OCI-LY1 (cell line): ENCODE measurements around the gene KCTD19.

Source experiments
- H2AFZ ChIP-seq: fragments of 200-600 bp; sonication (generic), shearing (Covaris generic); 2 replicates; pipeline ENCODE4 v1.6.0; 2014; ENCODE audit warnings: antibody characterized with exemption, mild to moderate bottlenecking, low read length
- H3F3A ChIP-seq: fragments of 200-600 bp; sonication (generic), shearing (Covaris generic); 2 replicates; pipeline ENCODE4 v1.6.0; 2014; ENCODE audit warnings: mild to moderate bottlenecking, antibody characterized with exemption, low read length, moderate library complexity; ENCODE audit not compliant: insufficient read depth
- H3K27ac ChIP-seq: fragments of 200-600 bp; sonication (generic); 2 replicates; pipeline ENCODE4 v1.5.1; 2014; ENCODE audit warnings: low read length, mixed run types, mild to moderate bottlenecking, low read depth; ENCODE audit not compliant: poor library complexity, severe bottlenecking
- H3K27me3 ChIP-seq: fragments of 200-600 bp; sonication (generic); 2 replicates; pipeline ENCODE4 v1.6.0; 2014; ENCODE audit warnings: antibody characterized with exemption, mild to moderate bottlenecking, low read length, moderate library complexity; ENCODE audit not compliant: insufficient read depth
- H3K36me3 ChIP-seq: fragments of 200-600 bp; sonication (generic); 2 replicates; pipeline ENCODE4 v1.6.1; 2014; ENCODE audit warnings: mild to moderate bottlenecking, antibody characterized with exemption, low read length, moderate library complexity, mixed read lengths; ENCODE audit not compliant: insufficient read depth
- H3K4me1 ChIP-seq: fragments of 200-600 bp; sonication (generic); 2 replicates; pipeline ENCODE4 v1.5.1; 2014; ENCODE audit warnings: mild to moderate bottlenecking, low read length, moderate library complexity; ENCODE audit not compliant: insufficient read depth, severe bottlenecking
- H3K4me2 ChIP-seq: fragments of 200-600 bp; sonication (generic), shearing (Covaris generic); 2 replicates; pipeline ENCODE4 v1.6.1; 2014; ENCODE audit warnings: low read length
- H3K4me3 ChIP-seq: fragments of 200-600 bp; sonication (generic); 2 replicates; pipeline ENCODE4 v1.5.1; 2014; ENCODE audit warnings: low read length, low read depth, mild to moderate bottlenecking, mixed read lengths; ENCODE audit not compliant: poor library complexity, severe bottlenecking
- H3K79me2 ChIP-seq: fragments of 200-600 bp; shearing (Covaris generic); 2 replicates; pipeline ENCODE4 v1.6.1; 2016; ENCODE audit warnings: mixed run types, low read length, mixed read lengths; ENCODE audit not compliant: insufficient read depth
- H3K9ac ChIP-seq: fragments of 200-600 bp; sonication (generic), shearing (Covaris generic); 2 replicates; pipeline ENCODE4 v1.6.1; 2014; ENCODE audit warnings: mild to moderate bottlenecking, low read length, mixed read lengths
- H3K9me2 ChIP-seq: fragments of 200-600 bp; sonication (generic), shearing (Covaris generic); 2 replicates; pipeline ENCODE4 v1.6.1; 2014; ENCODE audit warnings: low read depth, mild to moderate bottlenecking, low read length, mixed read lengths
- H3K9me3 ChIP-seq: fragments of 200-600 bp; shearing (Covaris generic); 2 replicates; pipeline ENCODE4 v1.6.1; 2014; ENCODE audit warnings: low read length, mixed read lengths
- H4K20me1 ChIP-seq: fragments of 200-600 bp; sonication (generic), shearing (Covaris generic); 2 replicates; pipeline ENCODE4 v1.6.0; 2016; ENCODE audit warnings: mild to moderate bottlenecking, low read length; ENCODE audit not compliant: insufficient read depth
- EZH2 ChIP-seq: fragments of 200-600 bp; sonication (generic), shearing (Covaris generic); IDR thresholded peaks from 2 replicates; pipeline ENCODE4 v1.8.0; 2017; ENCODE audit warnings: borderline replicate concordance, mixed run types, mild to moderate bottlenecking, antibody characterized with exemption, low read length, moderate library complexity, mixed read lengths
- TF ChIP-seq, protein P1 (sequence below): fragments of 200-600 bp; sonication (generic), shearing (Covaris generic); IDR thresholded peaks from 2 replicates; pipeline ENCODE4 v1.5.1; 2017; ENCODE audit warnings: mild to moderate bottlenecking, antibody characterized with exemption, low read length, moderate library complexity, mixed read lengths

KCTD19 gene

DNA sequence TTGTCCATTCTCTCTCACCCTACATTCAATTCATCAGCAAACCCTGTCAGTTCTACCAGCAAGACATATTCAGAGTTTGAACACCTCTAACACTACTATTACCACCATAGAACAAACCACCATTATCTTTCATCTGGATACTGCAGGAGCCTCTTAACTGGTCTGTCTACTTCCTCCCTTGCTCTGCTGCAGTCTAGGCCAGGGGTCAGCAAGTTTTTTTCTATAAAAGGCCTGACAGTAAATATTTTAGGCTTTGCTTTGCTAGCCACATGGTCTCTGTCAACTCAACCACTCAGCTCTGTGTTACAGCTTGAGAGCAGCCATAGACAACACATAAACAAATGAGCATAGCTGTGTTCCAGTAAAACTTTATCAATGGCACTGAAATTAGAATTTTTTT is 13.8 kb downstream of the KCTD19 start:
- TF ChIP-seq, protein P1, sequence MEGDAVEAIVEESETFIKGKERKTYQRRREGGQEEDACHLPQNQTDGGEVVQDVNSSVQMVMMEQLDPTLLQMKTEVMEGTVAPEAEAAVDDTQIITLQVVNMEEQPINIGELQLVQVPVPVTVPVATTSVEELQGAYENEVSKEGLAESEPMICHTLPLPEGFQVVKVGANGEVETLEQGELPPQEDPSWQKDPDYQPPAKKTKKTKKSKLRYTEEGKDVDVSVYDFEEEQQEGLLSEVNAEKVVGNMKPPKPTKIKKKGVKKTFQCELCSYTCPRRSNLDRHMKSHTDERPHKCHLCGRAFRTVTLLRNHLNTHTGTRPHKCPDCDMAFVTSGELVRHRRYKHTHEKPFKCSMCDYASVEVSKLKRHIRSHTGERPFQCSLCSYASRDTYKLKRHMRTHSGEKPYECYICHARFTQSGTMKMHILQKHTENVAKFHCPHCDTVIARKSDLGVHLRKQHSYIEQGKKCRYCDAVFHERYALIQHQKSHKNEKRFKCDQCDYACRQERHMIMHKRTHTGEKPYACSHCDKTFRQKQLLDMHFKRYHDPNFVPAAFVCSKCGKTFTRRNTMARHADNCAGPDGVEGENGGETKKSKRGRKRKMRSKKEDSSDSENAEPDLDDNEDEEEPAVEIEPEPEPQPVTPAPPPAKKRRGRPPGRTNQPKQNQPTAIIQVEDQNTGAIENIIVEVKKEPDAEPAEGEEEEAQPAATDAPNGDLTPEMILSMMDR: no peak
- no peak for TF ChIP-seq EZH2
- no peak overlapping the region for H2AFZ ChIP-seq
- no peaks in the 10 kb centered on the region for H3F3A ChIP-seq
- H3K27me3 ChIP-seq: no peaks in the 10 kb centered on the region
- H3K9me3 ChIP-seq: no peaks in the 10 kb centered on the region
- no peak overlapping the region for H3K27ac ChIP-seq
- H3K9ac ChIP-seq: no peak overlapping the region
- H3K4me3 ChIP-seq: no peak overlapping the region
- H3K36me3 ChIP-seq: no peaks in the 10 kb centered on the region
- no peaks in the 10 kb centered on the region for H3K79me2 ChIP-seq
- no peaks in the 10 kb centered on the region for H4K20me1 ChIP-seq
- H3K9me2 ChIP-seq: no peaks in the 10 kb centered on the region
- no peaks in the 10 kb centered on the region for H3K4me1 ChIP-seq
- no peak overlapping the region for H3K4me2 ChIP-seq

DNA sequence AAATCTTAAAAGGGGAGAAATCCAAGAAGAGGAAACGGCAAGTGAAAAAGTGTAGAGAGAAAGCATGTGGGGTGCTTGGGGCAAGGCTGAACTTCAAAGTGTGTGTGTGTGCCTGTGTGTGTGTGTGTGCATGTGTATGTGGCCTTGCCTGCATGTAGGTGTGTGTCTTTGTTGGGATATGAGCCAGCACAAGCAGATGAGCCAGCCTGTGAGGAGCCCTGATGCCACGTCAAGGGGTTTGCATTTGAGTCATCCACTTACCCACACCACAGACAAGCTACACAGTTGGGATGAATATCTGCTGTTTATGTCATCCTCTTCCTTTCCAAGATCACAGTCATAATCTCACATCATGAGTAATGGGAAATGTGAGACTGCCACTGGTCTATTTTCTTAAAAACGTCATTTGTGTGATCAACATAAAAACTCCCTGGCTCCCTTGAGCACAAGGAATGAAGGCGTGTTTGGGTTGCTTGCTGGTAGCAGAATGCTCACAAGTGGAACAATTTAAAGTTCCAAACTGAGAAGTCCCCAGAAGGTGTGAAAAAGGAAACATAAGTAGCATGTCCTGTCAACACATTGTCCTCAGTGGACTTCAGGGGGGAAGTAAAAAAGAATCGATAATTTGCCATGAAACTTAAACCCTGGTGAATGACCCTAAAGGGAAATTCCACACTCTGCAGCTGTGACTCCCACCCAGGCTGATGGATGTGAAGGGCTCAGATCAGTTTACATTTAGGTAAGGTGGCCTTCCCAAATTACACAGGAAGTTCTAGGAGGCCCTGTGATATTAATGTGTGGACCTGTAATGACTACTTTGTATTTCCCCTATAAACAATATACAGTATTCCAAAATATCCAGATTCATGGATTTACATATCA is 14.7 kb downstream of the KCTD19 start:
- no peaks in the 10 kb centered on the region for H3K9me2 ChIP-seq
- H3K79me2 ChIP-seq: no peaks in the 10 kb centered on the region
- H3K4me2 ChIP-seq: no peak overlapping the region
- H4K20me1 ChIP-seq: no peaks in the 10 kb centered on the region
- H3K27ac ChIP-seq: no peak overlapping the region
- H3K27me3 ChIP-seq: no peaks in the 10 kb centered on the region
- no peaks in the 10 kb centered on the region for H3K9me3 ChIP-seq
- H3F3A ChIP-seq: no peaks in the 10 kb centered on the region
- H3K36me3 ChIP-seq: no peaks in the 10 kb centered on the region
- H3K9ac ChIP-seq: no peak overlapping the region
- TF ChIP-seq, protein P1: no peak
- no peak for TF ChIP-seq EZH2
- no peak overlapping the region for H3K4me3 ChIP-seq
- no peak overlapping the region for H2AFZ ChIP-seq
- no peaks in the 10 kb centered on the region for H3K4me1 ChIP-seq

DNA sequence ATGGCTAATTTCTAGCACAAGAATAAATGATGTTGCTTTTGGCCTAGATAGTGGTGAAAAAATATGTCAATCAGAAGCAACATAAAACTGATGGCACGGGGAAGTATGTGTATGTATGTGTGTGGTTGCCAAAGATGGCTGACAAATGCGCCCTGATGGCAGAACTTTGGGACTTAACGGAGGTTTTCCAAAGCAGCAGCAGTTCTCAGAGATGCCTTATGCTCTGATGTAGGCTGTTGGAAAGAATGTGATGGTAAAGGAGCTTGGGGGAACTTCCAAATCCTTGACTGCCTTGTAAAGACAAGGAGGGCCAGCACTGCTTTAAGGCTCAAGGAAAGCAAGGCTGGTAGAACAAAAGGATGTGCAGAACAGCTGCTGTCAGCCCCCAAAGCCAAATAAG is 16.0 kb downstream of the KCTD19 start:
- H3K4me3 ChIP-seq: no peak overlapping the region
- H3K9me3 ChIP-seq: no peaks in the 10 kb centered on the region
- TF ChIP-seq, protein P1: no peak
- no peak for TF ChIP-seq EZH2
- no peaks in the 10 kb centered on the region for H3K36me3 ChIP-seq
- no peak overlapping the region for H3K4me2 ChIP-seq
- H4K20me1 ChIP-seq: no peaks in the 10 kb centered on the region
- H3K27ac ChIP-seq: no peak overlapping the region
- no peaks in the 10 kb centered on the region for H3K79me2 ChIP-seq
- no peak overlapping the region for H2AFZ ChIP-seq
- H3F3A ChIP-seq: no peaks in the 10 kb centered on the region
- H3K27me3 ChIP-seq: peaks cover 3% of the 10 kb centered on the region; the same call in 1 of the 2 replicates
- H3K9ac ChIP-seq: no peak overlapping the region
- no peaks in the 10 kb centered on the region for H3K4me1 ChIP-seq
- no peaks in the 10 kb centered on the region for H3K9me2 ChIP-seq
